ENCODE data around the gene NOC4L. TPM values are rescaled to one million over a fixed set of nuclear protein-coding genes. Genes with fewer than 3 reads are reported as not detected.

Gene NOC4L
- polyA plus RNA-seq, 1 donor (not counting 4 experiments of a cell fraction or from before 2014, with no cell fraction given) = 3.7 TPM

DNA sequence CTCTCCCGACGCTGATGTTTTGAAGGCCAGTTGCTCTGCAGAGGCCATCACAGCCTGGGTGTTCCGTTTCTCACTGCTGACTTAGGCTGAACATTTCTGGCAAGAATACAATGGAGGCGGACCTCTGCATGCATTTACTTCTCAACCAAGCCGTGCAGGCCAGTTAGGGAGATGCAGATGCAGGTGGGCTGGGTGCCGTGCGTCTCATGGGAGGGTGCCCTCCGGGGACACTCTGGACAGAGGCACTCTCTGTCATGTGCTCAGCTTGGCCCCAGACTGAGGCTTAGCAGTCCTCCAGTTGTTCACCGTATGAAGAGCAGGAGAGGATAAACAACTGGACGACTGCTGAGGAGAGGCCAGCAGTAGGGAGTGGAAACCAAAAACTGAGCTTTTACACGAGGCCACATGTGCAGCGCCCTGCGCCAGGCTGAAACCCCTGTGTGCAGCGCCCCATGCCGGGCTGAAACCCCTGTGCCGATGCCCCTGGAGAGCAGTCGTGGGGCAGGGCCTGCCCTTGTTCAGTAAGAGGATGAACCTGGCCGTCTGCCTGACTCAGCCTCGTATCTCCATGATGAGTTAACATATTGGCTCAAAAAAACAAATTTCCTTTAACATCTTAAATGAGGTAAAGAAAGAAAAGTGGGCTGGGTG, 32.5 kb upstream of the NOC4L start:
- Histone ChIP-seq H3K4me2 (ENCODE audit: control insufficient read depth, extremely low read depth, insufficient read depth, low read depth, low read length) (no peak overlapping the region), H2AFZ (ENCODE audit: control insufficient read depth, low read length) (no peak overlapping the region), H3K27me3 (ENCODE audit: control insufficient read depth, extremely low read depth, insufficient read depth, low read length) (no peaks in the 10 kb centered on the region), H3K9me3 (ENCODE audit: control insufficient read depth, low read depth, low read length) (no peaks in the 10 kb centered on the region), H3K36me3 (ENCODE audit: control insufficient read depth in 2 of 2, extremely low read depth in 1 of 2, insufficient read depth in 2 of 2, low read length in 2 of 2) (peaks cover 14 to 19% of the 10 kb centered on the region in 2 experiments), H3K9me1 (ENCODE audit: control insufficient read depth, extremely low read depth, insufficient read depth, low read length) (no peaks in the 10 kb centered on the region), H3K4me1 (ENCODE audit: control insufficient read depth, extremely low read depth, insufficient read depth, low read length) (no peaks in the 10 kb centered on the region), H3K79me2 (ENCODE audit: control insufficient read depth, insufficient read depth, low read length) (no peaks in the 10 kb centered on the region), H3K9ac (ENCODE audit: control insufficient read depth, extremely low read depth, insufficient read depth, low read length) (no peak overlapping the region), H3K27ac (ENCODE audit: control insufficient read depth, insufficient read depth, low read length) (no peak overlapping the region), H3K4me3 (ENCODE audit: control insufficient read depth in 2 of 3, extremely low read depth in 1 of 3, insufficient read depth in 2 of 3, low read depth in 1 of 3, low read length in 3 of 3) (no peak overlapping the region), H4K20me1 (ENCODE audit: control insufficient read depth, extremely low read depth, insufficient read depth, low read length) (no peaks in the 10 kb centered on the region)
- FAIRE-seq (no peak), DNase-seq (ENCODE audit: low read depth, low spot score) (no peak)
- dilution Hi-C loops (cut with MboI; ENCODE audit: extremely low pct_ligation_motif_present, low sequenced_read_pairs) = no loop called here
- TF ChIP-seq, protein P1, sequence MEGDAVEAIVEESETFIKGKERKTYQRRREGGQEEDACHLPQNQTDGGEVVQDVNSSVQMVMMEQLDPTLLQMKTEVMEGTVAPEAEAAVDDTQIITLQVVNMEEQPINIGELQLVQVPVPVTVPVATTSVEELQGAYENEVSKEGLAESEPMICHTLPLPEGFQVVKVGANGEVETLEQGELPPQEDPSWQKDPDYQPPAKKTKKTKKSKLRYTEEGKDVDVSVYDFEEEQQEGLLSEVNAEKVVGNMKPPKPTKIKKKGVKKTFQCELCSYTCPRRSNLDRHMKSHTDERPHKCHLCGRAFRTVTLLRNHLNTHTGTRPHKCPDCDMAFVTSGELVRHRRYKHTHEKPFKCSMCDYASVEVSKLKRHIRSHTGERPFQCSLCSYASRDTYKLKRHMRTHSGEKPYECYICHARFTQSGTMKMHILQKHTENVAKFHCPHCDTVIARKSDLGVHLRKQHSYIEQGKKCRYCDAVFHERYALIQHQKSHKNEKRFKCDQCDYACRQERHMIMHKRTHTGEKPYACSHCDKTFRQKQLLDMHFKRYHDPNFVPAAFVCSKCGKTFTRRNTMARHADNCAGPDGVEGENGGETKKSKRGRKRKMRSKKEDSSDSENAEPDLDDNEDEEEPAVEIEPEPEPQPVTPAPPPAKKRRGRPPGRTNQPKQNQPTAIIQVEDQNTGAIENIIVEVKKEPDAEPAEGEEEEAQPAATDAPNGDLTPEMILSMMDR (optimal IDR thresholded peaks at IDR 0.05 in 1 of 3, IDR thresholded peaks at IDR 0.05 in 1 of 3, conservative IDR thresholded peaks at IDR 0.05 in 1 of 3; ENCODE audit: extremely low read depth in 1 of 3, insufficient read depth in 2 of 3, low read length in 3 of 3) = no peak
- no peak for TF ChIP-seq EZH2 (IDR thresholded peaks at IDR 0.05; ENCODE audit: low read length)

GRCh38 chr12:132114667-132115066, 29.6 kb upstream of the NOC4L start:
- H3K4me2 ChIP-seq (ENCODE audit: control insufficient read depth, extremely low read depth, insufficient read depth, low read depth, low read length) = no peak overlapping the region
- H3K4me1 ChIP-seq (ENCODE audit: control insufficient read depth, extremely low read depth, insufficient read depth, low read length) = no peaks in the 10 kb centered on the region
- dilution Hi-C loops (cut with MboI; ENCODE audit: extremely low pct_ligation_motif_present, low sequenced_read_pairs) = no loop called here
- FAIRE-seq = no peak
- no peaks in the 10 kb centered on the region for H3K9me1 ChIP-seq (ENCODE audit: control insufficient read depth, extremely low read depth, insufficient read depth, low read length)
- H3K27me3 ChIP-seq (ENCODE audit: control insufficient read depth, extremely low read depth, insufficient read depth, low read length) = no peaks in the 10 kb centered on the region
- H3K9me3 ChIP-seq (ENCODE audit: control insufficient read depth, low read depth, low read length) = no peaks in the 10 kb centered on the region
- no peak for TF ChIP-seq EZH2 (IDR thresholded peaks at IDR 0.05; ENCODE audit: low read length)
- TF ChIP-seq, protein P1 (optimal IDR thresholded peaks at IDR 0.05 in 1 of 3, IDR thresholded peaks at IDR 0.05 in 1 of 3, conservative IDR thresholded peaks at IDR 0.05 in 1 of 3; ENCODE audit: extremely low read depth in 1 of 3, insufficient read depth in 2 of 3, low read length in 3 of 3) = no peak
- H3K79me2 ChIP-seq (ENCODE audit: control insufficient read depth, insufficient read depth, low read length) = no peaks in the 10 kb centered on the region
- no peak overlapping the region for H2AFZ ChIP-seq (ENCODE audit: control insufficient read depth, low read length)
- H3K36me3 ChIP-seq (ENCODE audit: control insufficient read depth in 2 of 2, extremely low read depth in 1 of 2, insufficient read depth in 2 of 2, low read length in 2 of 2) = peaks cover 14 to 21% of the 10 kb centered on the region in 2 experiments
- no peak overlapping the region for H3K27ac ChIP-seq (ENCODE audit: control insufficient read depth, insufficient read depth, low read length)
- no peak overlapping the region for H3K4me3 ChIP-seq (ENCODE audit: control insufficient read depth in 2 of 3, extremely low read depth in 1 of 3, insufficient read depth in 2 of 3, low read depth in 1 of 3, low read length in 3 of 3)
- H3K9ac ChIP-seq (ENCODE audit: control insufficient read depth, extremely low read depth, insufficient read depth, low read length) = no peak overlapping the region
- DNase-seq (ENCODE audit: low read depth, low spot score) = no peak
- no peaks in the 10 kb centered on the region for H4K20me1 ChIP-seq (ENCODE audit: control insufficient read depth, extremely low read depth, insufficient read depth, low read length)

Data from keratinocyte (primary cell).